ENCODE results near the gene MED15. TPM values are rescaled to one million over a fixed set of nuclear protein-coding genes. Genes with fewer than 3 reads are reported as not detected.
"Not testable (repeated sequence)": the region's sequence is repeated elsewhere in the genome, so short reads cannot be mapped to it uniquely, and the experiment has no call there.

Gene MED15
- polyA plus RNA-seq, 2 of the 4 experiments (the other 2 are of a cell fraction): 10.7 to 29.7 TPM

DNA sequence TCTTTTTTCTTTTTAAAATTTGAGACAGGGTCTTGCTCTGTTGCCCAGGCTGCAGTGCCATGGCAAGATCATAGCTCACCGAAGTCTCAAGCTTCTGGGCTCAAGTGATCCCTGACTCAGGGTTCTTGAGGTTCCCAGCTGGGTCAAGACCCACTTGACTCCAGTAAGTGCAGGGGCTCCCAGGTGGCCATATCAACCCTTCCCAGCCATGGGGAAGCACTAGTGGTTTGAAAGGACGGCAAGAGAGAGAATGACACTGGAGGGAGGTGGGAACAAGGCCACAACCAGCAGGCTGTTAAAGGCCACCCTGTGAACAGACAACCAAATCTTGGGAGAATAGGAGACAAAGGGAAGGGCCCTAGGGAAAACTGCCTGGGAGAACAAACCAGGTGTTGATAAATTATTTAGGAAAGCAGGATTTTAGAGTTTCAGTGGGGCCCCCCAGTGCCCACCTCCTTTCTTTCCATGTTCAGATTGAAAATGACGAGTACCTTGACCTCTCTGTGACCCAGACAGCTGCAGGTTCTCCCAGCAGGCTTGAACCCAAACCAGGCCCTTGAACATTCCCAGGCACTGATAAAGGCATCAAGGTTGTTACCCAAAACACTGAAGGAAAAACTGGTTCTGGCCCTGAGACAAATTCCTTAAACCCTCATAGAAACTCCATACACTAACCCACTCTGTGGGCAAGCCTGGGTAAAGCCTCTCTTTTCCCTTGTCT lies 40.6 kb upstream of the MED15 start:
- Histone ChIP-seq H3K4me3 (no peak overlapping the region), H3K27ac (no peak overlapping the region), H3K9me3 (no peaks in the 10 kb centered on the region), H3K4me2 (no peak overlapping the region), H3K4me1 (no peaks in the 10 kb centered on the region)
- ATAC-seq: no peak
- no peak for TF ChIP-seq POLR2AphosphoS2 (conservative IDR thresholded peaks at IDR 0.05; ENCODE audit: low read length)
- TF ChIP-seq FOXS1 (CRISPR knock-in tag; IDR thresholded peaks at IDR 0.05): no peak
- no peak for TF ChIP-seq RCOR1 (IDR thresholded peaks at IDR 0.05; ENCODE audit: low read depth, low read length)
- TF ChIP-seq, protein P1, sequence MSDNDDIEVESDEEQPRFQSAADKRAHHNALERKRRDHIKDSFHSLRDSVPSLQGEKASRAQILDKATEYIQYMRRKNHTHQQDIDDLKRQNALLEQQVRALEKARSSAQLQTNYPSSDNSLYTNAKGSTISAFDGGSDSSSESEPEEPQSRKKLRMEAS (IDR thresholded peaks at IDR 0.05): no peak
- TF ChIP-seq, protein P2, sequence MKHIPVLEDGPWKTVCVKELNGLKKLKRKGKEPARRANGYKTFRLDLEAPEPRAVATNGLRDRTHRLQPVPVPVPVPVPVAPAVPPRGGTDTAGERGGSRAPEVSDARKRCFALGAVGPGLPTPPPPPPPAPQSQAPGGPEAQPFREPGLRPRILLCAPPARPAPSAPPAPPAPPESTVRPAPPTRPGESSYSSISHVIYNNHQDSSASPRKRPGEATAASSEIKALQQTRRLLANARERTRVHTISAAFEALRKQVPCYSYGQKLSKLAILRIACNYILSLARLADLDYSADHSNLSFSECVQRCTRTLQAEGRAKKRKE (CRISPR knock-in tag; IDR thresholded peaks at IDR 0.05; ENCODE audit: low read depth): no peak
- TF ChIP-seq CBX8 (IDR thresholded peaks at IDR 0.05): no peak
- no peak for TF ChIP-seq MYC (IDR thresholded peaks at IDR 0.05; ENCODE audit: borderline replicate concordance, low read length)
- TF ChIP-seq NR3C1 (IDR thresholded peaks at IDR 0.05): no peak
- TF ChIP-seq, protein P3, sequence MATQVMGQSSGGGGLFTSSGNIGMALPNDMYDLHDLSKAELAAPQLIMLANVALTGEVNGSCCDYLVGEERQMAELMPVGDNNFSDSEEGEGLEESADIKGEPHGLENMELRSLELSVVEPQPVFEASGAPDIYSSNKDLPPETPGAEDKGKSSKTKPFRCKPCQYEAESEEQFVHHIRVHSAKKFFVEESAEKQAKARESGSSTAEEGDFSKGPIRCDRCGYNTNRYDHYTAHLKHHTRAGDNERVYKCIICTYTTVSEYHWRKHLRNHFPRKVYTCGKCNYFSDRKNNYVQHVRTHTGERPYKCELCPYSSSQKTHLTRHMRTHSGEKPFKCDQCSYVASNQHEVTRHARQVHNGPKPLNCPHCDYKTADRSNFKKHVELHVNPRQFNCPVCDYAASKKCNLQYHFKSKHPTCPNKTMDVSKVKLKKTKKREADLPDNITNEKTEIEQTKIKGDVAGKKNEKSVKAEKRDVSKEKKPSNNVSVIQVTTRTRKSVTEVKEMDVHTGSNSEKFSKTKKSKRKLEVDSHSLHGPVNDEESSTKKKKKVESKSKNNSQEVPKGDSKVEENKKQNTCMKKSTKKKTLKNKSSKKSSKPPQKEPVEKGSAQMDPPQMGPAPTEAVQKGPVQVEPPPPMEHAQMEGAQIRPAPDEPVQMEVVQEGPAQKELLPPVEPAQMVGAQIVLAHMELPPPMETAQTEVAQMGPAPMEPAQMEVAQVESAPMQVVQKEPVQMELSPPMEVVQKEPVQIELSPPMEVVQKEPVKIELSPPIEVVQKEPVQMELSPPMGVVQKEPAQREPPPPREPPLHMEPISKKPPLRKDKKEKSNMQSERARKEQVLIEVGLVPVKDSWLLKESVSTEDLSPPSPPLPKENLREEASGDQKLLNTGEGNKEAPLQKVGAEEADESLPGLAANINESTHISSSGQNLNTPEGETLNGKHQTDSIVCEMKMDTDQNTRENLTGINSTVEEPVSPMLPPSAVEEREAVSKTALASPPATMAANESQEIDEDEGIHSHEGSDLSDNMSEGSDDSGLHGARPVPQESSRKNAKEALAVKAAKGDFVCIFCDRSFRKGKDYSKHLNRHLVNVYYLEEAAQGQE (IDR thresholded peaks at IDR 0.05): no peak
- TF ChIP-seq, protein P4, sequence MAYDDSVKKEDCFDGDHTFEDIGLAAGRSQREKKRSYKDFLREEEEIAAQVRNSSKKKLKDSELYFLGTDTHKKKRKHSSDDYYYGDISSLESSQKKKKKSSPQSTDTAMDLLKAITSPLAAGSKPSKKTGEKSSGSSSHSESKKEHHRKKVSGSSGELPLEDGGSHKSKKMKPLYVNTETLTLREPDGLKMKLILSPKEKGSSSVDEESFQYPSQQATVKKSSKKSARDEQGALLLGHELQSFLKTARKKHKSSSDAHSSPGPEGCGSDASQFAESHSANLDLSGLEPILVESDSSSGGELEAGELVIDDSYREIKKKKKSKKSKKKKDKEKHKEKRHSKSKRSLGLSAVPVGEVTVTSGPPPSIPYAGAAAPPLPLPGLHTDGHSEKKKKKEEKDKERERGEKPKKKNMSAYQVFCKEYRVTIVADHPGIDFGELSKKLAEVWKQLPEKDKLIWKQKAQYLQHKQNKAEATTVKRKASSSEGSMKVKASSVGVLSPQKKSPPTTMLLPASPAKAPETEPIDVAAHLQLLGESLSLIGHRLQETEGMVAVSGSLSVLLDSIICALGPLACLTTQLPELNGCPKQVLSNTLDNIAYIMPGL (CRISPR knock-in tag; IDR thresholded peaks at IDR 0.05; ENCODE audit: borderline replicate concordance): no peak
- WGBS (ENCODE audit: missing lambda C conversion rate): 83% methylated on average over 3 of the region's 3 CpGs
- FAIRE-seq: no peak
- CTCF ChIA-PET: no interaction called here
- DNase-seq (ENCODE audit: low read depth in 1 of 2, low spot score in 1 of 2): no peak
- POLR2A ChIA-PET: no interaction called here

DNA sequence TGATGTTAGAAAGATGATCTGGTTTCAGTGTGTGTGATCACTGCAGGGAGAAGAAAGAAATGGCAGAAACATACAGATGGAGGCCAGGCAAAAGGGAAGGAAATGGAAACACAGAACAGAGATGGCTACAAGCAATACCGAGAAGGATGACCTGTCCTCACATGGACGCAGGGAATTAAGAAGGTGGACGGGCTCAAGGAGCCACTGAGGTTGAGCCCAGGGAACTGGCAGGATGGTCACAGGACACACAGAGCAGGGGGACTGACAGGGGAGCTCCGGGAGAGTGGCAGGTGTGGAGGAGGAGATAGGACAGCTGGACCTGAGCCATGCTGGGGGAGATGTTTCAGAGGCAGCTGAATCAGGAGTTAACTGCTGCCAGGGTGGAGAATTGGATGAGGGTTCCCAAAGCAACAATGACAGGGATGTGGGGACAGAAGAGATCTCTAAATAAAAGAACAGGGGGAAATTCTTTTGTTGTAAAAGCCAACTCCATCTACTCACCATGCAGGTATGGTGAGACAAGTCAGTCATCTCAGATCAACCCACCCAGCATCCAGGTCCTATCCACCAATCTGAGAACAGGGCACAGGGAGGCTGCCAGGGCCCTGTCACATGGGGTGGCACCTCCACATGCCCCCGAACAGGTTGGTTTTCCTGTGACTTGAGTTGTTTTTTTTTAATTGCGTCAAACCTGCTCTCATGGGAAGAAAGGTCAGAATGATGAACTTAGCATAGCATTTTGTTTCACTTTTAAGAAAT lies 38.1 kb upstream of the MED15 start:
- H3K9me3 ChIP-seq: no peaks in the 10 kb centered on the region
- 81% methylated on average over 6 of the region's 6 CpGs for WGBS (ENCODE audit: missing lambda C conversion rate)
- POLR2A ChIA-PET: no interaction called here
- H3K4me1 ChIP-seq: no peaks in the 10 kb centered on the region
- DNase-seq (ENCODE audit: low read depth in 1 of 2, low spot score in 1 of 2) (no peak), ATAC-seq (no peak), FAIRE-seq (no peak)
- H3K4me2 ChIP-seq: no peak overlapping the region
- no peak overlapping the region for H3K27ac ChIP-seq
- CTCF ChIA-PET: no interaction called here
- no peak overlapping the region for H3K4me3 ChIP-seq
- no peak for TF ChIP-seq PHF8 (IDR thresholded peaks at IDR 0.05; ENCODE audit: borderline replicate concordance, low read depth)
- TF ChIP-seq, protein P5, sequence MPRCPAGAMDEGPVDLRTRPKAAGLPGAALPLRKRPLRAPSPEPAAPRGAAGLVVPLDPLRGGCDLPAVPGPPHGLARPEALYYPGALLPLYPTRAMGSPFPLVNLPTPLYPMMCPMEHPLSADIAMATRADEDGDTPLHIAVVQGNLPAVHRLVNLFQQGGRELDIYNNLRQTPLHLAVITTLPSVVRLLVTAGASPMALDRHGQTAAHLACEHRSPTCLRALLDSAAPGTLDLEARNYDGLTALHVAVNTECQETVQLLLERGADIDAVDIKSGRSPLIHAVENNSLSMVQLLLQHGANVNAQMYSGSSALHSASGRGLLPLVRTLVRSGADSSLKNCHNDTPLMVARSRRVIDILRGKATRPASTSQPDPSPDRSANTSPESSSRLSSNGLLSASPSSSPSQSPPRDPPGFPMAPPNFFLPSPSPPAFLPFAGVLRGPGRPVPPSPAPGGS (IDR thresholded peaks at IDR 0.05): no peak
- no peak for TF ChIP-seq NPAS2 (CRISPR knock-in tag; IDR thresholded peaks at IDR 0.05; ENCODE audit: borderline replicate concordance)
- TF ChIP-seq, protein P6, sequence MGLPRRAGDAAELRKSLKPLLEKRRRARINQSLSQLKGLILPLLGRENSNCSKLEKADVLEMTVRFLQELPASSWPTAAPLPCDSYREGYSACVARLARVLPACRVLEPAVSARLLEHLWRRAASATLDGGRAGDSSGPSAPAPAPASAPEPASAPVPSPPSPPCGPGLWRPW (IDR thresholded peaks at IDR 0.05): no peak
- no peak for TF ChIP-seq RFX5 (IDR thresholded peaks at IDR 0.05)
- no peak for TF ChIP-seq RNF2 (IDR thresholded peaks at IDR 0.05; ENCODE audit: borderline replicate concordance, low read depth)

DNA sequence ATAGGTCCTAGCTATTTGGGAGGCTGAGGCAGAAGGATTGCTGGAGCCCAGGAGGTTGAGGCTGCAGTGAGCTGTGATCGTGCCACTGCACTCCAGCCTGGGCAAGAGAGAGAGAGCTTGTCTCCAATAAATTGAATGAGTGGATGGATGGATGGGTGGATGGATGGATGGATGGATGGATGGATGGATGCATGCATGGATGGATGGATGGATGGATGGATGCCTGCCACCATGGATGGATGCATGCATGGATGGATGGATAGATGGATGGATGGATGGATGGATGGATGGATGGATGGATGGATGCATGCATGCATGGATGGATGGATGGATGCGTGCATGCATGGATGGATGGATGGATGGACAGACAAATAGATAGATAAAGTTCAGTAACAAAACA lies 36.9 kb upstream of the MED15 start:
- DNase-seq (ENCODE audit: low read depth in 1 of 2, low spot score in 1 of 2); ATAC-seq; CTCF ChIA-PET; H3K4me2 ChIP-seq; H3K9me3 ChIP-seq; H3K27ac ChIP-seq; POLR2A ChIA-PET; H3K4me1 ChIP-seq; FAIRE-seq; H3K4me3 ChIP-seq: not testable (repeated sequence)
- WGBS (ENCODE audit: missing lambda C conversion rate): 97% methylated on average over 2 of the region's 2 CpGs

Measured in A549 (cell line).